Stomach (tissue), 9 donors: Measurements from ENCODE around the gene ACACA. TPM values are rescaled to one million over a fixed set of nuclear protein-coding genes. Genes with fewer than 3 reads are reported as not detected.

ENCODE experiments used
- DNase-seq, 2 donors: peaks; one replicate each; pipeline versions ENCODE4 v3.0.0 to v3.0.0-alpha.2; 2013 to 2019
- H3K27ac ChIP-seq, 5 donors: fragments of 200-600 bp in 4 of 5; sonication (generic) in 4 of 5; one replicate each; pipeline ENCODE4 v1.5.1; 2013 to 2019; ENCODE audit warnings: mild to moderate bottlenecking in 1 of 5, moderate library complexity in 1 of 5
- H3K27me3 ChIP-seq, 3 donors: fragments of 200-600 bp; sonication (generic); one replicate each; pipeline ENCODE4 v1.5.1; 2017 to 2019; ENCODE audit warnings: mixed run types in 1 of 3
- H3K36me3 ChIP-seq, 4 donors: fragments of 200-600 bp; sonication (generic); 1 replicate in 3 of 4; 2 replicates in 1 of 4; pipeline ENCODE4 v1.5.1; 2016 to 2019
- H3K4me1 ChIP-seq, 4 donors: fragments of 200-600 bp; sonication (generic); one replicate each; pipeline ENCODE4 v1.5.1; 2016 to 2019
- H3K4me3 ChIP-seq, 4 donors: fragments of 200-600 bp; sonication (generic) in 3 of 4; one replicate each; pipeline ENCODE4 v1.5.1; 2016 to 2019; ENCODE audit warnings: mild to moderate bottlenecking in 1 of 4
- H3K9me3 ChIP-seq, 4 donors: fragments of 200-600 bp; sonication (generic); one replicate each; pipeline ENCODE4 v1.5.1; 2016 to 2019
- CTCF ChIP-seq, 7 experiments: fragments of 450-650 bp in 4 of 7; fragments of 200-600 bp in 3 of 7; sonication (generic) in 3 of 7; IDR thresholded peaks; one replicate each; pipeline ENCODE4 v1.5.1; 2016 to 2019; ENCODE audit warnings: antibody characterized with exemption in 7 of 7, control low read depth in 2 of 7, mild to moderate bottlenecking in 1 of 7
- EP300 ChIP-seq: sonication (generic); formaldehyde crosslinking; IDR thresholded peaks from one replicate; pipeline ENCODE4 v1.6.1; 2017; ENCODE audit warnings: antibody characterized with exemption
- POLR2A ChIP-seq, 4 donors: fragments of 450-650 bp; IDR thresholded peaks; one replicate each; pipeline ENCODE4 v1.6.1; 2016; ENCODE audit warnings: antibody characterized with exemption in 4 of 4, control low read depth in 2 of 4, mild to moderate bottlenecking in 1 of 4, moderate library complexity in 1 of 4
- POLR2AphosphoS5 ChIP-seq, 3 donors: sonication (generic); formaldehyde crosslinking; IDR thresholded peaks; one replicate each; pipeline ENCODE4 v1.6.1; 2016; ENCODE audit warnings: antibody characterized with exemption in 3 of 3
- WGBS, 5 donors: extraction: QIAGEN DNeasy Blood & Tissue Kit in 3 of 5; methylation state at CpG; one replicate each; pipeline versions ENCODE4 v1.1.5 to v1.1.7; 2013 to 2018; 5-methylcytosine and 5-hydroxymethylcytosine counted together
- intact Hi-C: fragments of 100-400 bp; cut with DNase I; formaldehyde crosslinking; loops from one replicate; pipeline ENCODE4 v1.15.1; 2023; ENCODE audit warnings: low total_unique reads
- polyA plus RNA-seq, 3 donors: library from polyadenylated mRNA; stranded (reverse); fragments of 200-250 nt; gene quantifications; one replicate each; pipeline ENCODE4 v1.2.3, GENCODE V29; 2013
- total RNA-seq, 5 donors: library from RNA; depleted of rRNA; stranded (reverse); fragments of >200 nt; gene quantifications; one replicate each; pipeline versions ENCODE4 v1.1.0 to v1.2.3, GENCODE V29; 2014 to 2016
- donor health status: healthy with polysubstance abuse.
- donor health status: Bipolar disorder and iron deficiency.
- donor health status: healthy.

ACACA gene
- total and polyA plus RNA-seq, 8 donors: 9.9 to 59.8 (median 27.7) TPM

GRCh38 chr17:37400505-37400904 lies 6.1 kb downstream of the ACACA start:
- no peak for DNase-seq
- intact Hi-C loops: no loop called here
- Histone ChIP-seq H3K9me3 (no peaks in the 10 kb centered on the region), H3K27ac (no peak overlapping the region), H3K4me1 (peaks cover 4 to 27% (median 13%) of the 10 kb centered on the region in 4 donors), H3K4me3 (no peak overlapping the region), H3K36me3 (no peaks in the 10 kb centered on the region), H3K27me3 (no peaks in the 10 kb centered on the region)
- no peak for TF ChIP-seq CTCF (IDR thresholded peaks at IDR 0.05)
- no peak for TF ChIP-seq POLR2AphosphoS5 (IDR thresholded peaks at IDR 0.05)
- TF ChIP-seq EP300: no peak
- TF ChIP-seq POLR2A (IDR thresholded peaks at IDR 0.05): no peak

- TF ChIP-seq EP300 (no peak), CTCF (IDR thresholded peaks at IDR 0.05) (no peak), POLR2A (IDR thresholded peaks at IDR 0.05) (no peak), POLR2AphosphoS5 (IDR thresholded peaks at IDR 0.05) (no peak)
- Histone ChIP-seq H3K27ac (no peak overlapping the region), H3K36me3 (no peaks in the 10 kb centered on the region), H3K27me3 (no peaks in the 10 kb centered on the region), H3K9me3 (no peaks in the 10 kb centered on the region), H3K4me1 (peaks cover 0 to 15% (median 3%) of the 10 kb centered on the region in 4 donors), H3K4me3 (no peak overlapping the region)
- intact Hi-C loops: no loop called here
- 76 to 80% (median 78%) methylated on average over 5 of the region's 5 CpGs for WGBS, 5 donors
- no peak for DNase-seq
These were observed 7.3 kb downstream of the ACACA start for GRCh38 chr17:37399265-37399803.

- DNase-seq: no peak
- H3K27me3 ChIP-seq: no peaks in the 10 kb centered on the region
- peaks cover 0 to 23% (median 9%) of the 10 kb centered on the region in 4 donors for H3K4me1 ChIP-seq
- TF ChIP-seq POLR2A (IDR thresholded peaks at IDR 0.05): no peak
- no peak for TF ChIP-seq POLR2AphosphoS5 (IDR thresholded peaks at IDR 0.05)
- no peak for TF ChIP-seq EP300
- TF ChIP-seq CTCF (IDR thresholded peaks at IDR 0.05): no peak
- no peak overlapping the region for H3K27ac ChIP-seq
- 95 to 99% (median 97%) methylated on average over 7 of the region's 7 CpGs for WGBS, 5 donors
- H3K36me3 ChIP-seq: peaks cover 0 to 2% (median under 1%) of the 10 kb centered on the region in 4 donors
- intact Hi-C loops: no loop called here
- no peaks in the 10 kb centered on the region for H3K9me3 ChIP-seq
- H3K4me3 ChIP-seq: no peak overlapping the region
These were observed 13.3 kb downstream of the ACACA start for GRCh38 chr17:37393352-37393751.

GRCh38 chr17:37392024-37392590 lies 14.5 kb downstream of the ACACA start:
- peak overlapping the region in 1 of 5 donors; percentile 14 for H3K27ac ChIP-seq

More at GRCh38 chr17:37392024-37392590, 14.5 kb downstream of the ACACA start:
- peaks cover 0 to 16% (median 5%) of the 10 kb centered on the region in 4 donors for H3K4me1 ChIP-seq
- H3K27me3 ChIP-seq: no peaks in the 10 kb centered on the region
- no peak overlapping the region for H3K4me3 ChIP-seq
- WGBS, 5 donors: 46 to 58% (median 49%) methylated on average over 3 of the region's 3 CpGs
- peaks cover 0 to 9% (median 3%) of the 10 kb centered on the region in 4 donors for H3K36me3 ChIP-seq
- TF ChIP-seq POLR2AphosphoS5 (IDR thresholded peaks at IDR 0.05) (no peak), CTCF (IDR thresholded peaks at IDR 0.05) (no peak), POLR2A (IDR thresholded peaks at IDR 0.05) (no peak), EP300 (no peak)
- DNase-seq: peak in 1 of 2 donors; percentile 21
- intact Hi-C loops: no loop called here
- no peaks in the 10 kb centered on the region for H3K9me3 ChIP-seq
